Activated B cell treated with CpG ODN at 0.5 μM for 24 hours (primary cell): ENCODE results near the gene PSMD5. TPM values are rescaled to one million over a fixed set of nuclear protein-coding genes. Genes with fewer than 3 reads are reported as not detected.

Experiments used
- ATAC-seq: fragments of 200-7000 bp; cut with Tn5 transposase; one replicate; pipeline ENCODE4 v1.10.0; 2021; ENCODE audit warnings: low read depth, mild to moderate bottlenecking, moderate library complexity
- CTCF ChIA-PET: fragments of 350-600 bp; sonication (Branson Sonifier 250); formaldehyde crosslinking; loops from one replicate; lab custom pipeline; 2021; ENCODE audit warnings: antibody characterized with exemption; lab: Charles Lee
- POLR2A ChIA-PET: fragments of 350-600 bp; sonication (Branson Sonifier 250); formaldehyde crosslinking; loops from one replicate; lab custom pipeline; 2021; ENCODE audit warnings: antibody characterized with exemption; lab: Charles Lee
- DNase-seq: peaks from one replicate; pipeline ENCODE4 v3.0.0; 2022
- H3K27ac Mint-ChIP-seq: one replicate; pipeline ENCODE4 v1.8.0; 2020; ENCODE audit warnings: mixed read lengths
- H3K27me3 Mint-ChIP-seq: one replicate; pipeline ENCODE4 v1.8.0; 2021; ENCODE audit warnings: mixed read lengths
- H3K36me3 Mint-ChIP-seq: one replicate; pipeline ENCODE4 v1.8.0; 2021; ENCODE audit warnings: low read depth, mixed read lengths
- H3K4me1 Mint-ChIP-seq: one replicate; pipeline ENCODE4 v1.8.0; 2021; ENCODE audit warnings: mixed read lengths
- H3K4me3 Mint-ChIP-seq: one replicate; pipeline ENCODE4 v1.8.0; 2020; ENCODE audit warnings: mild to moderate bottlenecking, mixed read lengths
- H3K9me3 Mint-ChIP-seq: one replicate; pipeline ENCODE4 v1.8.0; 2020; ENCODE audit warnings: mixed read lengths
- CTCF ChIP-seq: fragments of 200-600 bp; IDR thresholded peaks from one replicate; pipeline ENCODE4 v1.8.0; 2022; ENCODE audit warnings: antibody characterized with exemption, mild to moderate bottlenecking
- intact Hi-C: fragments of 100-400 bp; cut with micrococcal nuclease; formaldehyde crosslinking; loops from one replicate; pipeline ENCODE4 v1.15.1; 2024
- total RNA-seq: library from RNA; stranded (reverse); gene quantifications from 2 replicates; pipeline ENCODE4 v1.2.3, GENCODE V29; 2022

PSMD5 gene
- total RNA-seq, 1 donor from 2014 or later, result 38.9 TPM

GRCh38 chr9:120832807-120833206, 9.9 kb downstream of the PSMD5 start:
- POLR2A ChIA-PET, result interaction anchor here (1.6 kb wide), 1 partner anchor 40 kb away, joined by 6 read pairs; the partner anchor contains the start of gene FBXW2
- Mint-ChIP-seq H3K9me3 (no peaks in the 10 kb centered on the region), H3K27me3 (no peaks in the 10 kb centered on the region), H3K27ac (no peak overlapping the region), H3K4me3 (no peak overlapping the region), H3K36me3 (peaks cover 62% of the 10 kb centered on the region), H3K4me1 (no peaks in the 10 kb centered on the region)
- TF ChIP-seq CTCF, result no peak
- ATAC-seq, result no peak
- CTCF ChIA-PET, result interaction anchor here (1.4 kb wide), 1 partner anchor 149 kb away, joined by 4 read pairs; no protein-coding TSS in a partner anchor
- no peak for DNase-seq
- intact Hi-C loops, result no loop called here

DNA sequence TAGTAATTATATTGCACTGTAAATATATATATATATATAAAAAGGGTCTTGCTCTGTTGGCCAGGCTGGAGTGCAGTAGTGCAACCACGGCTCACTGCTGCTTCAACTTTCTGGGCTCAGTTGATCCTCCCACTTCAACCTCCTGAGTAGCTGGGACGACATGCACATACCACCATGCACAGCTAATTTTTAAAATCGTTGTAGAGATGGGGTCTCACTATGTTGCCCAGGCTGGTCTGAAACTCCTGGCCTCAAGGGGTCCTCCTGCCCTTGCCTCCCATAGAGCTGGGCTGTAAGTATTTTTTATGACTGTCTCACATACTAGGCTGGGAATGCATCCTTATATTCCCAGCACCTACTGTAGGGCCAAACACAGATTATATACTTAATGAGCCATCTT, 11.9 kb downstream of the PSMD5 start:
- intact Hi-C loops, result no loop called here
- H3K36me3 Mint-ChIP-seq, result peaks cover 68% of the 10 kb centered on the region

GRCh38 chr9:120830151-120830550, 12.6 kb downstream of the PSMD5 start:
- no peak overlapping the region for H3K4me3 Mint-ChIP-seq
- H3K27ac Mint-ChIP-seq, result no peak overlapping the region
- no peaks in the 10 kb centered on the region for H3K4me1 Mint-ChIP-seq
- DNase-seq, result no peak
- CTCF ChIA-PET, result no interaction called here
- H3K36me3 Mint-ChIP-seq, result peaks cover 70% of the 10 kb centered on the region
- intact Hi-C loops, result no loop called here
- no peaks in the 10 kb centered on the region for H3K27me3 Mint-ChIP-seq
- ATAC-seq, result no peak
- no peak for TF ChIP-seq CTCF
- no peaks in the 10 kb centered on the region for H3K9me3 Mint-ChIP-seq
- POLR2A ChIA-PET, result no interaction called here

More for the DNA sequence above, 11.9 kb downstream of the PSMD5 start:
- Mint-ChIP-seq H3K9me3 (no peaks in the 10 kb centered on the region), H3K27ac (no peak overlapping the region), H3K4me1 (no peaks in the 10 kb centered on the region), H3K4me3 (no peak overlapping the region), H3K27me3 (no peaks in the 10 kb centered on the region)
- no peak for TF ChIP-seq CTCF
- ChIA-PET CTCF (no interaction called here), POLR2A (no interaction called here)
- no peak for ATAC-seq
- DNase-seq, result no peak

DNA sequence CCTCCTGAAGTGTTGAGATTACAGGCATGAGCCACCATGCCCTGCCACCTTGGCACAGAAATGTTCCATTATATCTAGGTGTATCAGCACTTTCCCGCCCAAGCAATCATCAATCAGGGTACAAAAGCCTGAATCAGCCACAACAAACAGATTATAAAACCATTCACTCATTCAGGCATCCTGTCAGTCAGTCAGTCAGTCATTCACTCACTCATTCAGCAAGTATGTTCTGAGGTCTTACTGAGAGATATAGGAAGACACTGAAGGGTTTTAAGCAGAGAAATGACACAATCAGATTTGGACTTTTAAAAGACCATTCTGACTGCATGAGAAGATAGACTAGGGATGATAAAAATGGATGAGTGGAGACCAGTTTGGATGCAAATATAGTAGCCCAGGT, 13.1 kb downstream of the PSMD5 start:
- H3K27me3 Mint-ChIP-seq, result no peaks in the 10 kb centered on the region
- H3K27ac Mint-ChIP-seq, result no peak overlapping the region
- DNase-seq (no peak), ATAC-seq (no peak)
- CTCF ChIA-PET, result no interaction called here
- intact Hi-C loops, result no loop called here
- no peaks in the 10 kb centered on the region for H3K9me3 Mint-ChIP-seq
- no peak overlapping the region for H3K4me3 Mint-ChIP-seq
- TF ChIP-seq CTCF, result no peak
- H3K4me1 Mint-ChIP-seq, result no peaks in the 10 kb centered on the region
- H3K36me3 Mint-ChIP-seq, result peaks cover 72% of the 10 kb centered on the region
- POLR2A ChIA-PET, result no interaction called here

- CTCF ChIA-PET, result no interaction called here
- TF ChIP-seq CTCF, result no peak
- intact Hi-C loops, result no loop called here
These were observed 22.6 kb downstream of the PSMD5 start for GRCh38 chr9:120820095-120820494.

More at GRCh38 chr9:120820095-120820494, 22.6 kb downstream of the PSMD5 start:
- POLR2A ChIA-PET, result no interaction called here
- Mint-ChIP-seq H3K27ac (no peak overlapping the region), H3K27me3 (no peaks in the 10 kb centered on the region), H3K36me3 (peaks cover 82% of the 10 kb centered on the region), H3K4me3 (no peak overlapping the region), H3K9me3 (no peaks in the 10 kb centered on the region), H3K4me1 (no peaks in the 10 kb centered on the region)
- DNase-seq (no peak), ATAC-seq (no peak)
